GM19463 (cell line): ENCODE data around the gene TMEM255B.
"Not testable (repeated sequence)": the region's sequence is repeated elsewhere in the genome, so short reads cannot be mapped to it uniquely, and the experiment has no call there.

Experiments used
- ATAC-seq: cut with Tn5 transposase; IDR thresholded peaks from one replicate; pipeline ENCODE4 v1.9.1; 2021; ENCODE audit warnings: mild to moderate bottlenecking, moderate library complexity; ENCODE audit not compliant: unreplicated experiment

The TMEM255B gene

GRCh38 chr13:113815151-113816058, 56.4 kb downstream of the TMEM255B start:
- peak; percentile 49 for ATAC-seq

GRCh38 chr13:113816254-113816929, 57.4 kb downstream of the TMEM255B start:
- no peak for ATAC-seq

DNA sequence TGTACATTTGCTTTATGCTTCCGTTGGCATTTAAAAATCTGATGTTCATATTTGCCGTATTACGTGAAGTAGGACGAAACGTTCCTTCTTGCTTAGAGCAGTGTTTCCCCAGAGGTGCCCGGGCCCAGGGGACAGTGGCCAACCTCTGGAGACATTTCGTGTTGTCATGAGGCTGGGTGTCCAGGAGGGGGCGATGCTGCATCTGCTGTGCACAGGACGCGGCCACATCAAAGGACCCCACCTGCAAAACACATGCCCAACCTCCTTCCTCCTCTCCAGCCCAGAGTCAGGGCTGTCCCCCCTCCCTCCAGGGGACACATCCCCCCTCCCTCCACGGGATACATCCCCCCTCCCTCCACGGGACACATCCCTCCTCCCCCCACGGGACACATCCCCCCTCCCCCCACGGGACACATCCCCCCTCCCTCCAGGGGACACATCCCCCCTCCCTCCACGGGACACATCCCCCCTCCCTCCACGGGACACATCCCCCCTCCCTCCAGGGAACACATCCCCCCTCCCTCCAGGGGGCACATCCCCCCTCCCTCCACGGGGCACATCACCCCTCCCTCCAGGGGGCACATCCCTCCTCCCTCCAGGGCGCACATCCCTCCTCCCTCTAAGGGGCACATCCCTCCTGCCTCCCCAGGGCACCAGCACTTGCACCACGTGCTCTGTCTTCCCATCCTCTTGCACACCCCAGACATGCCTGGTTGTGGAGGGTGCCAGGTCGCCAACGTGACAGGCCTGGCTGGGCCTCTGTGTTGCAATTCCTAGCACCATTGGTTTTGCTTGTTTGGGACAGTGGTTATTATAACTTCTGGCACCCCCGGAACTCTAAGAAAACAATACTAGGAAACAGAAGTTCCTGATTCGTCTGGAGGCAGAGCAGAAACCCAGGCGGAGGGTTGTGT, 58.2 kb downstream of the TMEM255B start:
- peak; percentile 45 for ATAC-seq

GRCh38 chr13:113817860-113818691, 59.0 kb downstream of the TMEM255B start:
- no peak for ATAC-seq

- no peak for ATAC-seq
Measured at GRCh38 chr13:113818700-113819295, 59.8 kb downstream of the TMEM255B start.

DNA sequence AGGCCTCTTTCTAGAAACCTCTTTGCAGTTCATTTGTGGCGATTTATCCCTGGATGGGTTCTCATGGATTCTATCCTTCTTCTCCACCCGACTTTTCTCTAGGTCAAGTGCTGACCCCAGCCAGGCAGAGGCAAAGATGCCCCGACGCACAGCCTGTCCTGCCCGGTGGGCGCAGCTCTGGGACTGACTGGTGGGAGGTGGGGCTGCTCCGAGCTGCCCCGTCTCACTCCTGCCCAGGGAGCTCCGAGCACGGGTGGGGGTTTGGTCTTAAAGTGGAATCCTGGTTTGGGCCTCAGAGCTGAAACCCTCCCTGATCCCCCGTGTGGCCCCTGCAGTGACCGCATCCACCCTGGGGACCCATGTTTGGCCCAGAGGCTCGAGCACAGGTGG, 60.3 kb downstream of the TMEM255B start:
- no peak for ATAC-seq

- no peak for ATAC-seq
Measured at GRCh38 chr13:113819731-113820715, 61.0 kb downstream of the TMEM255B start.

DNA sequence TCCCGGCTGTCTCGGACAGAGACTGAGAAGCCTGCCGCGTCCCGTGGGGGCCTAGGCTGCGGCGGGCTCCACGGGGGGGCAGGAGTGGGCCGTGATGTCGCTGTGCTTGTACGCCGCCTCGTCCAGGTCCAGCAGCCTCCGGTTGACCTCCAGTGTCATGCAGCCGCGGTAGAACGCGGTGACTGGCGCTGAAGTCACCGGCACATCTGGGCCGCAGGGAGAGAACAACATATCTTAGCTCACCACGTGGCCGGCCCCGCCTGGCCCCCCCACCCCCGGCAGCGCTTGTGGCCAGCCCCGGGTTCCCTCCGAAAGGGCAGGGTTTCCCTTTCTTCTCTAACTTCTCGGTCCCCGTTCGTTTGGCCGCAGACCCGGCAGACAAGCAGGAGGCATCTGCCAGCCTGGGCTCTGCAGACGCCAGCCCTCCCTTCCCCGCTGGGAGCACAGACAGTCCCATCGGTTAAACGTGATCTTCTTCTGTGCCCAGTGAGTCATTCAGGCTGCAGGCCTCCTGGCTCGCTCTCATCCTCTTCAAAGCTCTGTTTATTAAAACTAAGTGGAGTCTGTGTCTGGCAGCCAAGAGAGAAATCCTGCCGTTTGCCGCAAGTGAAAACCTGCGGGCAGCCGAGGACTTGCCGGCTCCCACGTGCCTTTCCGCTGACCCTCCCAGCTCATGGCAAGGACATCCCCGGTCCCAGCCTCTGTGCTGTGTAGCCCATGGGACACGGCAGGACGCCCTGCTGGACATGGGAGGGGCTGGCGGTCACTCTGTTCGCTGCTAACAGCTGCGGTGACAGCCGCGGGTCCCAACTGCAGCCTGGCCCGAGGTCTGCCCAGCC, 62.0 kb downstream of the TMEM255B start:
- no peak for ATAC-seq

GRCh38 chr13:113821847-113822246, 62.8 kb downstream of the TMEM255B start:
- ATAC-seq: no peak

GRCh38 chr13:113822266-113822665, 63.2 kb downstream of the TMEM255B start:
- no peak for ATAC-seq

GRCh38 chr13:113822956-113823744, 64.1 kb downstream of the TMEM255B start:
- no peak for ATAC-seq

DNA sequence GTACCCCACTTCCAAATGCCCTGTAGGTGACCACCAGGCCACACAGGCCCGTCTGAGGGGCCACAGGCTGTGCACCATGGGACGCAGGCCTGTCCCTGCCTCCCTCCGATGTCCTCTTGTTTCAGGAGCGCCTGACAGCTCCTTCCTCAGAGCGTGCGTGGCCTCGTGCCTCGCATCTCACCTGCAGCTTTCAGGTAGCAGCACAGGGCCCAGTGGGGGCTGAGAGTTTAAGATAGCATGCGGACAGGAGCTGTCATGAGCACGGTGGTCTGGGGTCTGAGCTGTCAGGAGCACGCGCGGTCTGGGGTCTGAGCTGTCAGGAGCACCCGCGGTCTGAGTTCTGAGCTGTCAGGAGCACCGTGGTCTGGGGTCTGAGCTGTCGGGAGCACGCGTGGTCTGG, 64.7 kb downstream of the TMEM255B start:
- no peak for ATAC-seq

- no peak for ATAC-seq
Measured at GRCh38 chr13:113825841-113826240, 66.8 kb downstream of the TMEM255B start.

DNA sequence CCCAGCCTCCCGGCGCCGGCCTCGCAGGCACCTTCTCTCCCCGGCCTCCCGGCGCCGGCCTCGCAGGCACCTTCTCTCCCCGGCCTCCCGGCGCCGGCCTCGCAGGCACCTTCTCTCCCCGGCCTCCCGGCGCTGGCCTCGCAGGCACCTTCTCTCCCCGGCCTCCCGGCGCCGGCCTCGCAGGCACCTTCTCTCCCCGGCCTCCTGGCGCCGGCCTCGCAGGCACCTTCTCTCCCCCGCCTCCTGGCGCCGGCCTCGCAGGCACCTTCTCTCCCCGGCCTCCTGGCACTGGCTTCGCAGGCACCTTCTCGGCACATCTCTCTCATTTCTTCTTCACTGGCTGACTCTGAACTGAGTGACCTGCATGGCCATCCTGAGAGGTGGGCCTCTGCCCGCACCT, 67.4 kb downstream of the TMEM255B start:
- not testable (repeated sequence) for ATAC-seq

- ATAC-seq: no peak
Measured at GRCh38 chr13:113827021-113827420, 68.0 kb downstream of the TMEM255B start.

DNA sequence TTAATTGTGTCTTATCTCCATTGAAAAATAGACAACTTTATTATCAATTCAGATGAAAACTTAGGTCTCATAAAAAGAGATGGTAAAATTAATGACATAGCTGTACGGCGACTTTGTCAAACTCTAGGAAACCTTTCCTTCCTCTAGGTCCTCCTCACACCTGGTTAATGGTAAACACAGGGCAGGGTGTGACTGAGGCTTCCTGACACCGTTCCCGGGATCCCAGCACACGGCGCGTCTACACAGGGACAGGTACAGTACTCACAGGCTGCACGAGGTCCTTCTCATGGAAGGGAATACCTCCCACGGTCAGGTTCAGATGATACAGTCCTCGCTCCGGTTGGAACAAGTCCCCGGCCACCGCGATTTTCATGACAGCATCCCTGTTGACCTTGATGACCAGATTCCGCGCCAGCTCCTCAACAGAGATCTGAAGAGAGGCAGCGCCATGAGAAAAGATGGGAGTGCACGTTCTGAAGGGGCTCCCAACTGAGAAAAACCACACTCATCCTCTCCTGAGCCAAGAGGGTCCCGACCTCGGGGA, 69.3 kb downstream of the TMEM255B start:
- ATAC-seq: no peak
